Measurements from ENCODE around the gene MCM3AP.

GRCh38 chr21:46213620-46214286 lies 71.7 kb downstream of the MCM3AP start:
- TF ChIP-seq, protein P1, sequence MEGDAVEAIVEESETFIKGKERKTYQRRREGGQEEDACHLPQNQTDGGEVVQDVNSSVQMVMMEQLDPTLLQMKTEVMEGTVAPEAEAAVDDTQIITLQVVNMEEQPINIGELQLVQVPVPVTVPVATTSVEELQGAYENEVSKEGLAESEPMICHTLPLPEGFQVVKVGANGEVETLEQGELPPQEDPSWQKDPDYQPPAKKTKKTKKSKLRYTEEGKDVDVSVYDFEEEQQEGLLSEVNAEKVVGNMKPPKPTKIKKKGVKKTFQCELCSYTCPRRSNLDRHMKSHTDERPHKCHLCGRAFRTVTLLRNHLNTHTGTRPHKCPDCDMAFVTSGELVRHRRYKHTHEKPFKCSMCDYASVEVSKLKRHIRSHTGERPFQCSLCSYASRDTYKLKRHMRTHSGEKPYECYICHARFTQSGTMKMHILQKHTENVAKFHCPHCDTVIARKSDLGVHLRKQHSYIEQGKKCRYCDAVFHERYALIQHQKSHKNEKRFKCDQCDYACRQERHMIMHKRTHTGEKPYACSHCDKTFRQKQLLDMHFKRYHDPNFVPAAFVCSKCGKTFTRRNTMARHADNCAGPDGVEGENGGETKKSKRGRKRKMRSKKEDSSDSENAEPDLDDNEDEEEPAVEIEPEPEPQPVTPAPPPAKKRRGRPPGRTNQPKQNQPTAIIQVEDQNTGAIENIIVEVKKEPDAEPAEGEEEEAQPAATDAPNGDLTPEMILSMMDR (IDR thresholded peaks at IDR 0.05; ENCODE audit: low read depth, low read length, poor library complexity, severe bottlenecking): no peak
- no peak for TF ChIP-seq EZH2phosphoT487 (IDR thresholded peaks at IDR 0.05; ENCODE audit: borderline replicate concordance, low read length)

Measured in DOHH2 (cell line).